H9 (cell line): ENCODE measurements around the gene WNT3A. TPM values are rescaled to one million over a fixed set of nuclear protein-coding genes. Genes with fewer than 3 reads are reported as not detected.

Source experiments
- DNase-seq: peaks from one replicate; pipeline ENCODE4 v3.0.0-alpha.2; 2017
- H2AFZ ChIP-seq: one replicate; pipeline ENCODE4 v1.6.1; 2013; ENCODE audit warnings: mild to moderate bottlenecking, low read length, control low read depth, moderate library complexity
- H2AK5ac ChIP-seq: 2 replicates; pipeline ENCODE4 v1.6.1; 2013; ENCODE audit warnings: low read length, control low read depth, mixed read lengths; ENCODE audit not compliant: insufficient read length
- H2BK120ac ChIP-seq: one replicate; pipeline ENCODE4 v1.6.1; 2013; ENCODE audit warnings: low read depth, mild to moderate bottlenecking, low read length, control low read depth, inconsistent platforms; ENCODE audit not compliant: poor library complexity, severe bottlenecking
- H2BK12ac ChIP-seq: 2 replicates; pipeline ENCODE4 v1.6.1; 2013; ENCODE audit warnings: low read length, control low read depth, mixed read lengths, low read depth; ENCODE audit not compliant: insufficient read length
- H2BK15ac ChIP-seq: 2 replicates; pipeline ENCODE4 v1.6.1; 2013; ENCODE audit warnings: low read depth, low read length, control low read depth
- H2BK20ac ChIP-seq: one replicate; pipeline ENCODE4 v1.6.1; 2013; ENCODE audit warnings: low read depth, mild to moderate bottlenecking, low read length, control low read depth, inconsistent platforms; ENCODE audit not compliant: poor library complexity, severe bottlenecking
- H2BK5ac ChIP-seq: 2 replicates; pipeline ENCODE4 v1.6.1; 2013; ENCODE audit warnings: low read length, control low read depth, mixed read lengths; ENCODE audit not compliant: insufficient read length
- H3K14ac ChIP-seq: 2 replicates; pipeline ENCODE4 v1.6.1; 2013; ENCODE audit warnings: low read length, control low read depth; ENCODE audit not compliant: insufficient read depth
- H3K18ac ChIP-seq: 2 replicates; pipeline ENCODE4 v1.6.1; 2013; ENCODE audit warnings: low read depth, mild to moderate bottlenecking, mixed read lengths, low read length, control low read depth; ENCODE audit not compliant: insufficient read length
- H3K23ac ChIP-seq: 2 replicates; pipeline ENCODE4 v1.6.1; 2013; ENCODE audit warnings: low read length, control low read depth, mixed read lengths, low read depth; ENCODE audit not compliant: insufficient read length
- H3K23me2 ChIP-seq: 2 replicates; pipeline ENCODE4 v1.6.1; 2013; ENCODE audit warnings: low read depth, mild to moderate bottlenecking, mixed read lengths, low read length, control low read depth; ENCODE audit not compliant: insufficient read length, poor library complexity, severe bottlenecking
- H3K27ac ChIP-seq: 2 replicates; pipeline ENCODE4 v1.5.1; 2013; ENCODE audit warnings: low read length, control low read depth, mixed read lengths, low read depth; ENCODE audit not compliant: insufficient read length
- H3K27me3 ChIP-seq: 2 replicates; pipeline ENCODE4 v1.6.1; 2013; ENCODE audit warnings: low read length, control low read depth, inconsistent platforms; ENCODE audit not compliant: insufficient read depth
- H3K4ac ChIP-seq: 2 replicates; pipeline ENCODE4 v1.6.1; 2013; ENCODE audit warnings: low read depth, mild to moderate bottlenecking, control low read depth, inconsistent platforms, low read length, moderate library complexity
- H3K4me1 ChIP-seq: 2 replicates; pipeline ENCODE4 v1.6.1; 2013; ENCODE audit warnings: low read length, control low read depth, inconsistent platforms; ENCODE audit not compliant: insufficient read depth
- H3K4me2 ChIP-seq: 2 replicates; pipeline ENCODE4 v1.6.1; 2013; ENCODE audit warnings: low read length, control low read depth, mixed read lengths; ENCODE audit not compliant: insufficient read length, insufficient read depth
- H3K56ac ChIP-seq: 2 replicates; pipeline ENCODE4 v1.6.1; 2013; ENCODE audit warnings: low read depth, mild to moderate bottlenecking, mixed read lengths, low read length, control low read depth; ENCODE audit not compliant: insufficient read length
- H3K79me1 ChIP-seq: 2 replicates; pipeline ENCODE4 v1.6.1; 2013; ENCODE audit warnings: low read depth, mild to moderate bottlenecking, moderate library complexity, low read length, control low read depth, inconsistent platforms; ENCODE audit not compliant: insufficient read depth, poor library complexity, severe bottlenecking
- H3K79me2 ChIP-seq: 2 replicates; pipeline ENCODE4 v1.6.1; 2013; ENCODE audit warnings: low read length, control low read depth, inconsistent platforms; ENCODE audit not compliant: insufficient read depth
- H3K9ac ChIP-seq: 2 replicates; pipeline ENCODE4 v1.6.1; 2013; ENCODE audit warnings: low read length, control low read depth, mixed read lengths; ENCODE audit not compliant: insufficient read length; ENCODE audit errors: extremely low read depth
- H3K9me3 ChIP-seq: one replicate; pipeline ENCODE4 v1.6.1; 2013; ENCODE audit warnings: low read depth, low read length, inconsistent platforms; ENCODE audit not compliant: control insufficient read depth
- H3T11ph ChIP-seq: one replicate; pipeline ENCODE4 v1.6.1; 2013; ENCODE audit warnings: mild to moderate bottlenecking, low read length, control low read depth, inconsistent platforms
- H4K20me1 ChIP-seq: one replicate; pipeline ENCODE4 v1.6.1; 2013; ENCODE audit not compliant: control insufficient read depth, insufficient read length, insufficient read depth
- H4K5ac ChIP-seq: 2 replicates; pipeline ENCODE4 v1.6.1; 2013; ENCODE audit warnings: low read depth, mild to moderate bottlenecking, mixed read lengths, low read length, control low read depth; ENCODE audit not compliant: insufficient read length
- H4K8ac ChIP-seq: replicated peaks from 2 replicates; pipeline ENCODE4 v1.6.1; 2013; ENCODE audit warnings: low read length, control low read depth, mixed read lengths, low read depth; ENCODE audit not compliant: insufficient read length
- H4K91ac ChIP-seq: 2 replicates; pipeline ENCODE4 v1.6.1; 2013; ENCODE audit warnings: low read depth, mild to moderate bottlenecking, moderate library complexity, mixed read lengths, low read length, control low read depth; ENCODE audit not compliant: insufficient read length
- H3K27ac Mint-ChIP-seq, 3 experiments: 2 replicates in 2 of 3; 3 replicates in 1 of 3; pipeline ENCODE4 v1.8.0; 2020 to 2021; ENCODE audit warnings: mixed read lengths in 3 of 3, mild to moderate bottlenecking in 1 of 3, moderate library complexity in 1 of 3
- H3K27me3 Mint-ChIP-seq: 2 replicates; pipeline ENCODE4 v1.8.0; 2021; ENCODE audit warnings: low read depth, mild to moderate bottlenecking, moderate library complexity, mixed read lengths
- H3K36me3 Mint-ChIP-seq, 3 experiments: 2 replicates in 2 of 3; 3 replicates in 1 of 3; pipeline ENCODE4 v1.8.0; 2020 to 2021; ENCODE audit warnings: low read depth in 3 of 3, mixed read lengths in 3 of 3; ENCODE audit not compliant: insufficient read depth in 1 of 3
- H3K4me1 Mint-ChIP-seq, 2 experiments: 2 replicates each; pipeline ENCODE4 v1.8.0; 2020; ENCODE audit warnings: mixed read lengths in 2 of 2
- H3K4me3 Mint-ChIP-seq, 2 experiments: 2 replicates in 1 of 2; 3 replicates in 1 of 2; pipeline ENCODE4 v1.8.0; 2020 to 2021; ENCODE audit warnings: mild to moderate bottlenecking in 2 of 2, mixed read lengths in 2 of 2, moderate library complexity in 1 of 2
- H3K9me3 Mint-ChIP-seq, 2 experiments: 2 replicates in 1 of 2; 3 replicates in 1 of 2; pipeline ENCODE4 v1.8.0; 2020; ENCODE audit warnings: mild to moderate bottlenecking in 2 of 2, mixed read lengths in 2 of 2, moderate library complexity in 1 of 2
- CTCF ChIP-seq: fragments of 200-600 bp; sonication (generic); conservative IDR thresholded peaks from 3 replicates; pipeline ENCODE4 v1.8.0; 2021; ENCODE audit warnings: antibody characterized with exemption, mild to moderate bottlenecking
- WGBS: extraction: QIAGEN DNeasy Blood & Tissue Kit; methylation state at CpG from one replicate; pipeline ENCODE4 v1.1.7; 2013; ENCODE audit warnings: missing lambda C conversion rate, low lambda C conversion rate, mixed read lengths; ENCODE audit not compliant: insufficient read length; ENCODE audit errors: extremely low coverage; 5-methylcytosine and 5-hydroxymethylcytosine counted together
- total RNA-seq: library from RNA; stranded (reverse); gene quantifications from 2 replicates; pipeline ENCODE4 v1.2.1, GENCODE V29; 2021

The WNT3A gene
- total RNA-seq, 1 experiment from 2014 or later, result 0.17 TPM

- Histone ChIP-seq H4K91ac (no peak overlapping the region), H3K4me2 (peak overlapping the region; percentile 90), H3K79me2 (peaks cover 65% of the 10 kb centered on the region), H2AK5ac (no peak overlapping the region), H3T11ph (no peak overlapping the region), H3K9me3 (no peaks in the 10 kb centered on the region), H4K5ac (no peak overlapping the region), H2BK5ac (no peak overlapping the region), H2AFZ (no peak overlapping the region), H3K18ac (no peak overlapping the region), H2BK20ac (no peak overlapping the region), H3K14ac (no peak overlapping the region), H3K23me2 (peaks cover 10% of the 10 kb centered on the region), H4K8ac (no peak overlapping the region), H2BK12ac (no peak overlapping the region), H3K9ac (no peak overlapping the region), H3K79me1 (peaks cover 17% of the 10 kb centered on the region), H3K4me1 (peaks cover 6% of the 10 kb centered on the region), H3K27me3 (no peaks in the 10 kb centered on the region; the same call in 1 of the 2 replicates), H2BK15ac (no peak overlapping the region), H2BK120ac (no peak overlapping the region), H3K27ac (no peak overlapping the region), H3K23ac (no peak overlapping the region), H3K4ac (no peak overlapping the region), H3K56ac (no peak overlapping the region), H4K20me1 (peaks cover 3% of the 10 kb centered on the region)
- peaks cover 11 to 23% (median 22%) of the 10 kb centered on the region in 3 experiments for H3K36me3 Mint-ChIP-seq
- H3K27me3 Mint-ChIP-seq, result peaks cover 11% of the 10 kb centered on the region
- H3K4me3 Mint-ChIP-seq, result peak overlapping the region; percentile 97 to 99
- no CpG with 5 or more reads among the region's 5 CpGs for WGBS
- H3K4me1 Mint-ChIP-seq, result peaks cover 44 to 52% of the 10 kb centered on the region in 2 experiments
- no peak for DNase-seq
- peak overlapping the region; percentile 13 to 64 (median 28); a peak in 4 of 7 replicates for H3K27ac Mint-ChIP-seq
- 0 out of 5 replicates have a peak, but pooled peaks cover 0 to 3% of the 10 kb centered on the region in 2 experiments for H3K9me3 Mint-ChIP-seq
- TF ChIP-seq CTCF, result no peak
Measured at GRCh38 chr1:228084797-228085196, 78.0 kb downstream of the WNT3A start.
